Naive thymus-derived CD4-positive, alpha-beta T cell (primary cell): ENCODE results near the gene ANXA11. TPM values are rescaled to one million over a fixed set of nuclear protein-coding genes. Genes with fewer than 3 reads are reported as not detected.
"Not testable (repeated sequence)": the region's sequence is repeated elsewhere in the genome, so short reads cannot be mapped to it uniquely, and the experiment has no call there.

ENCODE experiments used
- ATAC-seq: fragments of 150-1000 bp; cut with Tn5 transposase; 2 replicates; pipeline ENCODE4 v1.10.0; 2021; ENCODE audit warnings: mild to moderate bottlenecking, moderate library complexity
- CTCF ChIA-PET: fragments of 350-600 bp; sonication (Branson Sonifier 250); formaldehyde crosslinking; loops from one replicate; lab custom pipeline; 2021; ENCODE audit warnings: antibody characterized with exemption; lab: Charles Lee
- POLR2A ChIA-PET: fragments of 350-600 bp; sonication (Branson Sonifier 250); formaldehyde crosslinking; loops from one replicate; lab custom pipeline; 2021; ENCODE audit warnings: antibody characterized with exemption, inconsistent platforms; lab: Charles Lee
- DNase-seq, 9 donors: peaks; one replicate each; pipeline versions ENCODE4 v3.0.0 to v3.0.0-alpha.2; 2020 to 2022; ENCODE audit warnings: mixed read lengths in 1 of 9
- H3K27ac ChIP-seq: one replicate; pipeline ENCODE4 v1.7.0; 2013; ENCODE audit warnings: mild to moderate bottlenecking, low read depth, low read length, moderate library complexity
- H3K27me3 ChIP-seq, 2 donors: one replicate each; pipeline ENCODE4 v1.7.0; 2013; ENCODE audit warnings: low read length in 2 of 2, mild to moderate bottlenecking in 2 of 2, moderate library complexity in 2 of 2; ENCODE audit not compliant: control insufficient read depth in 2 of 2, insufficient read depth in 2 of 2
- H3K36me3 ChIP-seq, 3 experiments: 1 replicate in 2 of 3; 2 replicates in 1 of 3; pipeline ENCODE4 v1.7.0; 2013; ENCODE audit warnings: low read length in 3 of 3, mild to moderate bottlenecking in 3 of 3, moderate library complexity in 1 of 3; ENCODE audit not compliant: insufficient read depth in 3 of 3, control insufficient read depth in 2 of 3
- H3K4me1 ChIP-seq, 2 donors: one replicate each; pipeline ENCODE4 v1.7.0; 2013; ENCODE audit warnings: low read length in 2 of 2, mild to moderate bottlenecking in 2 of 2, moderate library complexity in 1 of 2; ENCODE audit not compliant: control insufficient read depth in 2 of 2, insufficient read depth in 2 of 2
- H3K4me3 ChIP-seq: 2 replicates; pipeline ENCODE4 v1.7.0; 2013; ENCODE audit warnings: mild to moderate bottlenecking, low read length
- H3K9me3 ChIP-seq, 3 experiments: 1 replicate in 2 of 3; 2 replicates in 1 of 3; pipeline ENCODE4 v1.7.0; 2013; ENCODE audit warnings: low read length in 3 of 3; ENCODE audit not compliant: control insufficient read depth in 2 of 3
- H3K27ac Mint-ChIP-seq, 9 donors: one replicate each; pipeline ENCODE4 v1.8.0; 2020 to 2022; ENCODE audit warnings: mixed read lengths in 9 of 9, mild to moderate bottlenecking in 8 of 9, moderate library complexity in 5 of 9, inconsistent platforms in 2 of 9
- H3K27me3 Mint-ChIP-seq, 5 donors: one replicate each; pipeline ENCODE4 v1.8.0; 2021 to 2022; ENCODE audit warnings: mixed read lengths in 5 of 5, mild to moderate bottlenecking in 1 of 5
- H3K36me3 Mint-ChIP-seq, 5 donors: one replicate each; pipeline ENCODE4 v1.8.0; 2020 to 2022; ENCODE audit warnings: mixed read lengths in 5 of 5, mild to moderate bottlenecking in 3 of 5, inconsistent platforms in 1 of 5
- H3K4me1 Mint-ChIP-seq, 7 donors: one replicate each; pipeline ENCODE4 v1.8.0; 2020 to 2022; ENCODE audit warnings: mixed read lengths in 7 of 7, mild to moderate bottlenecking in 3 of 7, inconsistent platforms in 1 of 7
- H3K4me3 Mint-ChIP-seq, 10 donors: one replicate each; pipeline ENCODE4 v1.8.0; 2020 to 2022; ENCODE audit warnings: mild to moderate bottlenecking in 10 of 10, mixed read lengths in 10 of 10, moderate library complexity in 6 of 10, inconsistent platforms in 2 of 10
- H3K9me3 Mint-ChIP-seq, 11 donors: one replicate each; pipeline ENCODE4 v1.8.0; 2020 to 2022; ENCODE audit warnings: mixed read lengths in 11 of 11, mild to moderate bottlenecking in 4 of 11, inconsistent platforms in 1 of 11, moderate library complexity in 1 of 11
- intact Hi-C, 2 donors: fragments of 100-400 bp; cut with micrococcal nuclease; formaldehyde crosslinking; loops; one replicate each; pipeline ENCODE4 v1.15.1; 2023
- polyA plus RNA-seq, 2 donors: library from polyadenylated mRNA; unstranded; fragments of 300-500 nt; fragmentation: Illumina TruSeq; gene quantifications; one replicate each; pipeline ENCODE4 v1.2.3, GENCODE V29; 2021
- total RNA-seq, 6 experiments: library from RNA in 5 of 6; stranded (reverse) in 5 of 6; gene quantifications; 1 replicate in 5 of 6; 2 replicates in 1 of 6; pipeline ENCODE4 v1.2.3 and lab custom pipeline; 2021 to 2026

The ANXA11 gene
- total and polyA plus RNA-seq, 7 experiments from 2014 or later: 189 to 278 (median 231) TPM

DNA sequence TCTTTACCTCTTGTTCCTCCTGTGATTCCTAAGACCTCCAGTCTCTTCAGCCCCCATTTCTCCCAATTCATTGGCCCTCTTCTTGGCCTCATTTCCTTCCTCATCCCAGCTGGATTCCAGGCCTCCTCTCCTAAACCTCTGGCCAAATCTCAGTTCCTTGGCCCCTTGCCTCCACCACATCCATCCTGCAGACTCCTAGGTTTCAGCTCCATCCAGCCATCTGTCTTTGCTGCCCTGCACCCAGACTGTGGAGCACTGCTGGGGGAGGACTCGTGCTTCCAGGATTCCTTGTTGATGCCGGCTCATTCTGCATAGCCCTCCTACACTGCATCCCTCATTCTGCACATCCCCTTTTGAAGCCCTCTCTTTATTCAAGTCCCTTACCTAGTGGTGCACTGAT, 66.1 kb downstream of the ANXA11 start:
- Histone ChIP-seq H3K9me3 (no peaks in the 10 kb centered on the region), H3K27ac (no peak overlapping the region), H3K4me3 (no peak overlapping the region), H3K36me3 (no peaks in the 10 kb centered on the region), H3K4me1 (peaks cover 0 to 6% of the 10 kb centered on the region in 2 donors), H3K27me3 (no peaks in the 10 kb centered on the region)
- POLR2A ChIA-PET: no interaction called here
- Mint-ChIP-seq H3K27ac (no peak overlapping the region), H3K9me3 (peaks cover 0 to 2% (median 0%) of the 10 kb centered on the region in 11 donors), H3K27me3 (peaks cover 5 to 22% (median 10%) of the 10 kb centered on the region in 5 donors), H3K4me3 (no peak overlapping the region), H3K4me1 (peaks cover 0 to 8% (median 6%) of the 10 kb centered on the region in 7 donors), H3K36me3 (no peaks in the 10 kb centered on the region)
- CTCF ChIA-PET: interaction anchor here (0.6 to 2.4 kb wide), 2 partner anchors 83 to 85 kb away, joined by 3 to 10 read pairs; no protein-coding TSS in a partner anchor
- ATAC-seq (no peak), DNase-seq (no peak)
- intact Hi-C loops: no loop called here

- Mint-ChIP-seq H3K4me3 (no peak overlapping the region), H3K27ac (no peak overlapping the region), H3K36me3 (no peaks in the 10 kb centered on the region), H3K4me1 (peaks cover 0 to 4% (median 2%) of the 10 kb centered on the region in 7 donors), H3K27me3 (peaks cover 12 to 33% (median 22%) of the 10 kb centered on the region in 5 donors), H3K9me3 (peaks cover 0 to 1% (median 0%) of the 10 kb centered on the region in 11 donors)
- Histone ChIP-seq H3K36me3 (no peaks in the 10 kb centered on the region), H3K4me1 (no peaks in the 10 kb centered on the region), H3K27me3 (peaks cover 0 to 3% of the 10 kb centered on the region in 2 donors), H3K9me3 (no peaks in the 10 kb centered on the region), H3K27ac (no peak overlapping the region), H3K4me3 (no peak overlapping the region)
- POLR2A ChIA-PET: interaction anchor here (0.7 to 1.4 kb wide), 2 partner anchors 50 to 66 kb away, joined by 3 read pairs; no protein-coding TSS in a partner anchor
- CTCF ChIA-PET: interaction anchor here (0.7 to 0.8 kb wide), 2 partner anchors 50 to 943 kb away, joined by 3 read pairs; no protein-coding TSS in a partner anchor
- intact Hi-C loops: no loop called here
- DNase-seq: no peak
- ATAC-seq: no peak
These were observed 67.4 kb downstream of the ANXA11 start for GRCh38 chr10:80137920-80138319.

- peaks cover 0 to 3% of the 10 kb centered on the region in 2 donors for H3K27me3 ChIP-seq
- ChIA-PET CTCF (interaction anchor here (0.7 to 0.8 kb wide), 2 partner anchors 51 to 942 kb away, joined by 3 read pairs; no protein-coding TSS in a partner anchor), POLR2A (interaction anchor here (0.7 to 1.4 kb wide), 2 partner anchors 51 to 67 kb away, joined by 3 read pairs; no protein-coding TSS in a partner anchor)
- ATAC-seq (no peak), DNase-seq (no peak)
- H3K4me1 ChIP-seq: no peaks in the 10 kb centered on the region
- Mint-ChIP-seq H3K4me1 (peaks cover 0 to 7% (median 4%) of the 10 kb centered on the region in 7 donors), H3K27ac (no peak overlapping the region), H3K9me3 (peaks cover 0 to 1% (median 0%) of the 10 kb centered on the region in 11 donors), H3K36me3 (no peaks in the 10 kb centered on the region), H3K27me3 (peaks cover 15 to 37% (median 25%) of the 10 kb centered on the region in 5 donors), H3K4me3 (no peak overlapping the region)
- no peak overlapping the region for H3K4me3 ChIP-seq
- intact Hi-C loops: no loop called here
- no peaks in the 10 kb centered on the region for H3K9me3 ChIP-seq
- H3K27ac ChIP-seq: no peak overlapping the region
- H3K36me3 ChIP-seq: no peaks in the 10 kb centered on the region
These were observed 68.1 kb downstream of the ANXA11 start for GRCh38 chr10:80137031-80137862.

- H3K4me3 Mint-ChIP-seq: no peak overlapping the region
- H3K27ac Mint-ChIP-seq: no peak overlapping the region
These were observed 69.2 kb downstream of the ANXA11 start for GRCh38 chr10:80136134-80136571.

GRCh38 chr10:80133687-80134086, 71.7 kb downstream of the ANXA11 start:
- H3K4me1 Mint-ChIP-seq, CTCF ChIA-PET, ATAC-seq: not testable (repeated sequence)

More at GRCh38 chr10:80136134-80136571, 69.2 kb downstream of the ANXA11 start:
- Histone ChIP-seq H3K36me3 (no peaks in the 10 kb centered on the region), H3K4me3 (no peak overlapping the region), H3K27ac (no peak overlapping the region), H3K9me3 (no peaks in the 10 kb centered on the region), H3K27me3 (peaks cover 0 to 3% of the 10 kb centered on the region in 2 donors), H3K4me1 (no peaks in the 10 kb centered on the region)
- ATAC-seq (no peak), DNase-seq (no peak)
- peaks cover 26 to 48% (median 33%) of the 10 kb centered on the region in 5 donors for H3K27me3 Mint-ChIP-seq
- POLR2A ChIA-PET: no interaction called here
- no peaks in the 10 kb centered on the region for H3K36me3 Mint-ChIP-seq
- intact Hi-C loops: no loop called here
- H3K9me3 Mint-ChIP-seq: peaks cover 0 to 1% (median 0%) of the 10 kb centered on the region in 11 donors
- H3K4me1 Mint-ChIP-seq: peaks cover 0 to 7% (median 4%) of the 10 kb centered on the region in 7 donors
- CTCF ChIA-PET: no interaction called here

GRCh38 chr10:80133206-80133605, 72.1 kb downstream of the ANXA11 start:
- intact Hi-C loops: no loop called here

More at GRCh38 chr10:80133687-80134086, 71.7 kb downstream of the ANXA11 start:
- H3K27me3 Mint-ChIP-seq: peaks cover 30 to 45% (median 34%) of the 10 kb centered on the region in 5 donors
- intact Hi-C loops, POLR2A ChIA-PET, H3K9me3 Mint-ChIP-seq, H3K27me3 ChIP-seq, H3K9me3 ChIP-seq, H3K27ac ChIP-seq, H3K4me3 Mint-ChIP-seq, DNase-seq, H3K36me3 ChIP-seq, H3K4me3 ChIP-seq, H3K36me3 Mint-ChIP-seq, H3K4me1 ChIP-seq, H3K27ac Mint-ChIP-seq: not testable (repeated sequence)

More at GRCh38 chr10:80133206-80133605, 72.1 kb downstream of the ANXA11 start:
- H3K4me1 Mint-ChIP-seq: peaks cover 0 to 7% (median 5%) of the 10 kb centered on the region in 7 donors
- Histone ChIP-seq H3K9me3 (no peaks in the 10 kb centered on the region), H3K4me3 (no peak overlapping the region), H3K27me3 (peaks cover 0 to 3% of the 10 kb centered on the region in 2 donors), H3K4me1 (no peaks in the 10 kb centered on the region), H3K36me3 (no peaks in the 10 kb centered on the region), H3K27ac (no peak overlapping the region)
- POLR2A ChIA-PET: no interaction called here
- DNase-seq (no peak), ATAC-seq (no peak)
- peak overlapping the region in 3 of 10 donors; percentile 2 to 31 (median 2) for H3K4me3 Mint-ChIP-seq
- H3K27ac Mint-ChIP-seq: peak overlapping the region in 1 of 9 donors; percentile 23
- CTCF ChIA-PET: no interaction called here
- H3K27me3 Mint-ChIP-seq: peaks cover 29 to 45% (median 33%) of the 10 kb centered on the region in 5 donors
- no peaks in the 10 kb centered on the region for H3K9me3 Mint-ChIP-seq
- H3K36me3 Mint-ChIP-seq: no peaks in the 10 kb centered on the region
